PC-3 (cell line): ENCODE results near the gene SLC17A5.
"Not testable (repeated sequence)": the region's sequence is repeated elsewhere in the genome, so short reads cannot be mapped to it uniquely, and the experiment has no call there.

Experiments
- EZH2phosphoT487 ChIP-seq: fragments of 300-600 bp; sonication (generic); IDR thresholded peaks from 2 replicates; pipeline ENCODE4 v1.6.1; 2018; ENCODE audit warnings: mild to moderate bottlenecking, antibody characterized with exemption, low read length, borderline replicate concordance
- TF ChIP-seq, protein P1 (sequence below): fragments of 300-600 bp; sonication (generic); conservative IDR thresholded peaks from 2 replicates; pipeline ENCODE4 v1.5.1; 2017; ENCODE audit warnings: antibody characterized with exemption, low read depth, mild to moderate bottlenecking, low read length

DNA sequence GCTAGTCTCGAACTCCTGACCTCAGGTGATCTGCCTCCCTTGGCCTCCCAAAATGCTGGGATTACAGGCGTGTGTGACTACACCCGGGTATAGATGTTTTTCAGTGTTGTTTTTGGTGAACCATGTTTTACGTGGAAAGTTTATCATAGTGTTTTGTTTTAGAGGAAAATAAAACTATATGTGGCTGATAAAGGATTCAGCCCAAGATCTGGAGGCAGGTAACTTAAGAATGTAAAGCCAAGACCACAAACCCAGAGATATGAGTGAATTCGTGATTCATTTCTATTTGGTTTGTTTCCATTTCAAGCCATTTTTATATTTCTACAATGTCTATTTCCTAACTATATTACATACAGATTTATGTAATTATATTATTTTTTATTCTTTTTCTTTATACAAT lies 26.1 kb upstream of the SLC17A5 start:
- TF ChIP-seq, protein P1, sequence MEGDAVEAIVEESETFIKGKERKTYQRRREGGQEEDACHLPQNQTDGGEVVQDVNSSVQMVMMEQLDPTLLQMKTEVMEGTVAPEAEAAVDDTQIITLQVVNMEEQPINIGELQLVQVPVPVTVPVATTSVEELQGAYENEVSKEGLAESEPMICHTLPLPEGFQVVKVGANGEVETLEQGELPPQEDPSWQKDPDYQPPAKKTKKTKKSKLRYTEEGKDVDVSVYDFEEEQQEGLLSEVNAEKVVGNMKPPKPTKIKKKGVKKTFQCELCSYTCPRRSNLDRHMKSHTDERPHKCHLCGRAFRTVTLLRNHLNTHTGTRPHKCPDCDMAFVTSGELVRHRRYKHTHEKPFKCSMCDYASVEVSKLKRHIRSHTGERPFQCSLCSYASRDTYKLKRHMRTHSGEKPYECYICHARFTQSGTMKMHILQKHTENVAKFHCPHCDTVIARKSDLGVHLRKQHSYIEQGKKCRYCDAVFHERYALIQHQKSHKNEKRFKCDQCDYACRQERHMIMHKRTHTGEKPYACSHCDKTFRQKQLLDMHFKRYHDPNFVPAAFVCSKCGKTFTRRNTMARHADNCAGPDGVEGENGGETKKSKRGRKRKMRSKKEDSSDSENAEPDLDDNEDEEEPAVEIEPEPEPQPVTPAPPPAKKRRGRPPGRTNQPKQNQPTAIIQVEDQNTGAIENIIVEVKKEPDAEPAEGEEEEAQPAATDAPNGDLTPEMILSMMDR = not testable (repeated sequence)
- not testable (repeated sequence) for TF ChIP-seq EZH2phosphoT487
